G401.6 (cell line): ENCODE results near the gene SOX1.

Source experiments
- FAIRE-seq: peaks from 2 replicates; lab custom pipeline; 2012; peaks lifted over from hg19 to GRCh38; lab: Jason Lieb, UNC

Gene SOX1

GRCh38 chr13:112073245-112074138, 6.5 kb downstream of the SOX1 start:
- FAIRE-seq = no peak

- no peak for FAIRE-seq
These were observed 7.4 kb downstream of the SOX1 start for GRCh38 chr13:112074139-112074865.

- FAIRE-seq = no peak
These were observed 10.8 kb downstream of the SOX1 start for GRCh38 chr13:112077729-112078128.

GRCh38 chr13:112078216-112078615, 11.3 kb downstream of the SOX1 start:
- no peak for FAIRE-seq

GRCh38 chr13:112078879-112079531, 12.1 kb downstream of the SOX1 start:
- FAIRE-seq = no peak

- no peak for FAIRE-seq
These were observed 12.7 kb downstream of the SOX1 start for GRCh38 chr13:112079696-112080095.

GRCh38 chr13:112083971-112084370, 17.0 kb downstream of the SOX1 start:
- FAIRE-seq = no peak

GRCh38 chr13:112092453-112092852, 25.5 kb downstream of the SOX1 start:
- no peak for FAIRE-seq

- FAIRE-seq = no peak
These were observed 28.4 kb downstream of the SOX1 start for GRCh38 chr13:112095354-112095753.

GRCh38 chr13:112096959-112097358, 30.0 kb downstream of the SOX1 start:
- FAIRE-seq = no peak

GRCh38 chr13:112097770-112098169, 30.8 kb downstream of the SOX1 start:
- no peak for FAIRE-seq

- FAIRE-seq = no peak
These were observed 31.8 kb downstream of the SOX1 start for GRCh38 chr13:112098699-112099098.

- FAIRE-seq = no peak
These were observed 34.5 kb downstream of the SOX1 start for GRCh38 chr13:112101360-112101930.

GRCh38 chr13:112102243-112102642, 35.3 kb downstream of the SOX1 start:
- no peak for FAIRE-seq

GRCh38 chr13:112103260-112103838, 36.4 kb downstream of the SOX1 start:
- FAIRE-seq = no peak

- FAIRE-seq = no peak
These were observed 37.3 kb downstream of the SOX1 start for GRCh38 chr13:112103961-112104880.

- no peak for FAIRE-seq
These were observed 37.9 kb downstream of the SOX1 start for GRCh38 chr13:112104881-112105234.

GRCh38 chr13:112105244-112105681, 38.3 kb downstream of the SOX1 start:
- FAIRE-seq = no peak

- FAIRE-seq = no peak
These were observed 38.9 kb downstream of the SOX1 start for GRCh38 chr13:112105892-112106291.

- FAIRE-seq = no peak
These were observed 39.7 kb downstream of the SOX1 start for GRCh38 chr13:112106478-112107141.

GRCh38 chr13:112107289-112107688, 40.3 kb downstream of the SOX1 start:
- no peak for FAIRE-seq
